GM20000 (cell line): ENCODE data around the gene BAZ1B.
"Not testable (repeated sequence)": the region's sequence is repeated elsewhere in the genome, so short reads cannot be mapped to it uniquely, and the experiment has no call there.

ENCODE experiments used
- DNase-seq: peaks from one replicate; pipeline ENCODE4 v3.0.0; 2012; ENCODE audit warnings: low spot score
- CTCF ChIP-seq: IDR thresholded peaks from 2 replicates; pipeline ENCODE4 v1.5.1; 2012; ENCODE audit warnings: mild to moderate bottlenecking, control low read depth; ENCODE audit errors: extremely low read depth, missing control alignments

Gene BAZ1B

GRCh38 chr7:73432676-73433075 lies 89.4 kb downstream of the BAZ1B start:
- no peak for TF ChIP-seq CTCF
- DNase-seq: no peak

DNA sequence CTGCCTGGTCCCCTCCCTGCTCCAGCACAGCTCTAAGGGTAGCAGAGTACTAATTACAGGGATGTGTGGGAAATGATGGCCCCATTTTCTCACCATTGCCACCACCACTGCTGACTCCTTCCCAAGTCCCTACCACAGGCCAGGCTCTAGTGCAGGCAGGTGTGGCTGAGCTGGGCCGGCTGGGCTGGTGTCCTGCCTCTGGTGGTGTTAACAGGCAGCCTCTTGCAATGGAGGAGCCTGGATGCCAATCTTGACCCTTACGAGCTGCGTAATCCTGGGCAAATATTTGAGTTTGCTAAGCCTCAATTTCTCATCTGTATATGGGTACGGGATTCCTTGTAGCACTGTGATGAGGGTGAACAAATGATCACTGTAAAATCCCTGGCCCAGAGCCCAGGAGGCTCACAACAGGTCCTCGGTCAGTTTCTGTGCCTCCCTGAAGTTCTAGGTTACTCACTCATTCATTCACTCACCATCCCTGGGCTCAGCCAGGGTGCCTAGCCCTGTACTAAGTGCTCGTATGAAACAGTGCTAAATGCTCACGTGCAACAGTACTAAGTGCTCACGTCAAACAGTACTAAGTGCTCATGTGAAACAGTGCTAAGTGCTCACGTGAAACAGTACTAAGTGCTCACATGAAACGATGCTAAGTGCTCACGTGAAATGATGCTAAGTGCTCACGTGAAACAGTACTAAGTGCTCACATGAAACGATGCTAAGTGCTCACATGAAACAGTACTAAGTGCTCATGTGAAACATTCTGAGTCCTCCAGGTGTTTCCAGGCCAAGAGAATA lies 90.9 kb downstream of the BAZ1B start:
- no peak for DNase-seq
- no peak for TF ChIP-seq CTCF

DNA sequence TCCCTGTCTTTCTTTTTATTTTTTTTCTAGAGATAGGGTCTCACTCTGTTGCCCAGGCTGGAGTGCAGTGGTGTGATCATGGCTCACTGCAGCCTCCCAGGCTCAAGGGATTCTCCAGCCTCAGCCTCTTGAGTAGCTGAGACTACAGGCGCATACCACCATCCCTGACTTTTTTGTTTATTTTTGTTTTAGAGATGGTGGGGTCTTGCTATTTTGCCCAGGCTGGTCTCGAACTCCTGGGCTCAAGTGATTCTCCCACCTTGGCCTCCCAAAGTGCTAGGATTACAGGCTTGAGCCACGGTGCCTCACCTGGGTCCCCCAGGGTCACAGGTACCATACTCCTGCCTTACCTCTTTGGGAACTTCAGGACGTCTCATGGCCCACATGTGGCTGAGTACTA lies 91.6 kb downstream of the BAZ1B start:
- DNase-seq: not testable (repeated sequence)

DNA sequence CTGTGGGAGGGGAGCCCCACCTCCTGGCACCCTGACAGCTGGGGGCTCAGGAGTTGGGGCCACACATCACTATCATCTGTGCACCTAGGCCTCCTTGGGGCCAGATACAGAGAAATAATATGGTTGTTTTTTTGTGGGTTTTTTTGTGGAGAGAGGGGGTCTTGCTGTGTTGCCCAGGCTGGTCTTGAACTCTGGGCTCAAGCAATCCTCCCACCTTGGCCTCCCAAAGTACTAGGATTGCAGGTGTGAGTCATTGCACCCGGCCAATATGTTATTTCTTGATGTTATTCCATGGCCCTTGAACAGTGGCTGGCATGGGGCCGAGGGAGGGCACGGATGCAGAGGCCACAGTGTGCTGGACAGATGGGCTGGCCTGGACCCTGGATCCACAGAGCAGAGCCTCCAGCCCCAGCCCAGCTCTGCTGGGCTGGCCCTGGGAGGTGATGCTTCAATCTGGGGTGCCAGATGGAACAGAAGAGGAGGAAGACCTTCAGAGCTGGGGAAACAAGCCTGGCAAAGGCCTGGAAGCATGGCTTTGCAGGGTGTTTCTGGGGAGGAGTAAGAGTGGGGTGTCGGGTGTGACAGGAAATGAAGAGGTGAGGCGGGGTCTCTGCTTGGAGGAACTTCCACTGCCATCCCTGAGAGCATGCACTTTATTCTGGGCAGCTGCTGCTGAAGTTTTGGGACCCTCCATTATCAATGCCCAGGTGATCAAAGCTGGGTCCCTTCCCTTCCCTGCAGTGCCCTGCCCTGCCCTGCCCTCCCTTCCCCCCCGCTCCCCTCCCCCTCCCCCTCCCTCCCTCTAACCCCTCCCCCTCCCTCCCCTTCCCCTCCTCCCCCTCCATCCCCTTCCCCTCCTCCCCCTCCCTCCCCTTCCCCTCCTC lies 92.2 kb downstream of the BAZ1B start:
- no peak for TF ChIP-seq CTCF
- DNase-seq: no peak

- DNase-seq: no peak
- no peak for TF ChIP-seq CTCF
Observed at GRCh38 chr7:73429215-73429614, 92.9 kb downstream of the BAZ1B start.

- DNase-seq: no peak
Observed at GRCh38 chr7:73427902-73428787, 93.9 kb downstream of the BAZ1B start.

GRCh38 chr7:73426016-73426415 lies 96.1 kb downstream of the BAZ1B start:
- TF ChIP-seq CTCF: no peak
- DNase-seq: no peak

More at GRCh38 chr7:73427902-73428787, 93.9 kb downstream of the BAZ1B start:
- TF ChIP-seq CTCF: no peak
